Gastroesophageal sphincter (tissue), 3 donors: ENCODE data around the gene PRRG2.

Source experiments
- CTCF ChIP-seq, 4 experiments: fragments of 200-600 bp in 2 of 4; fragments of 450-650 bp in 2 of 4; sonication (generic) in 1 of 4; IDR thresholded peaks; one replicate each; pipeline ENCODE4 v1.5.1; 2017 to 2019; ENCODE audit warnings: antibody characterized with exemption in 4 of 4, mild to moderate bottlenecking in 2 of 4, moderate library complexity in 2 of 4
- POLR2A ChIP-seq, 2 donors: fragments of 450-650 bp; IDR thresholded peaks; one replicate each; pipeline ENCODE4 v1.6.1; 2017; ENCODE audit warnings: antibody characterized with exemption in 2 of 2, mild to moderate bottlenecking in 2 of 2, moderate library complexity in 1 of 2
- POLR2AphosphoS5 ChIP-seq: sonication (generic); formaldehyde crosslinking; IDR thresholded peaks from one replicate; pipeline ENCODE4 v1.6.1; 2017; ENCODE audit warnings: antibody characterized with exemption

- TF ChIP-seq CTCF (IDR thresholded peaks at IDR 0.05) (peak in 2 of 4 experiments; percentile 14 to 25), POLR2A (IDR thresholded peaks at IDR 0.05) (peak in 1 of 2 donors; percentile 25), POLR2AphosphoS5 (no peak)
Observed at GRCh38 chr19:49590971-49591730, 10.0 kb downstream of the PRRG2 start, which contains the start of gene PRR12.
